Fibroblast of upper back skin (primary cell): ENCODE data around the gene FAM135A.
"Not testable (repeated sequence)": the region's sequence is repeated elsewhere in the genome, so short reads cannot be mapped to it uniquely, and the experiment has no call there.

Experiments
- DNase-seq: peaks from one replicate; pipeline ENCODE4 v3.0.0-alpha.2; 2013

Gene FAM135A

DNA sequence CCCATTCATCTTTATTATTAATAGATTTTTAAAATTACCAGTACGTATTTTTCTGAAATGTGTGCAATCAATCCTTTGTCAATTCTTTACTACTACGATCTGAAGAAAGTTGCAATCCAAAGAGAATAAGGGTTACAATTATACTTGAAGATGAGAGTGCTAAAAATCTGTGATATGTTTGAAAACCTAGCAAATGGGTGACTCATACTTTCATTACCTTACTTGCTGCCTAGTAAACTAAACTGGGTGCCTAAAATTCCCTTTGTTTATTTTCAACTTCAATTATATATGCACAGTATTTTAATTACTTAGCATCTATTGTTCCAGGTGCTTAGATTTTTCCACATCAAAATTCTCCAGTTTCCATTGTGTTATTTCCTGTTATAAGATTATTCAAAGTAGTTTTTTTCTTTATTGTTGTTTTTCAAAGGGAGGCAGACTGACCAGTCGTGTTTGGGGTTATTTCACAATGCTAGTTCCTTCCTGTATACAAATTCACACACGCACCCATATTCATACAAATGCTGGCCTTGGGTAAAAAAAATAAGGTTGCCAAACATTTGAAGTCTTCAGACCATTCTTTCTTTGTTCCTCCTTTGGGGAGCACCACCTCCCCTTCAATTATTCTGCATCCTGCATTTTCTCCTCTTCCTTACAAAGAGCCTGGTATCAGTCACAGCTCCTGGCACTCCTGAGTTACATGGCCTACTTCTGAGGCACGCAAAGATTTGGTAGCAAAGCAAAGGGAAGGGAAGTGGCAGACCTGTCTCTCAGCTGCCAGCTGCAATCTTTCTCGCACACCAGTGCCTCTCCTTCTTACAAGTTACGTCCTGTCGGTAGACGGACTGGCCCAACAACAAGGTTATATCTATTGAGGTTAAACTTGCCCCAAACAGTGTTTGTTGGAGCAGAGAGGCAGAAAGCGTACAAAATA is 16.2 kb upstream of the FAM135A start:
- DNase-seq: no peak

GRCh38 chr6:70398783-70399728 is 14.3 kb upstream of the FAM135A start:
- peak; percentile 7 for DNase-seq

- no peak for DNase-seq
Measured at GRCh38 chr6:70404658-70405057, 8.7 kb upstream of the FAM135A start.

- no peak for DNase-seq
Measured at GRCh38 chr6:70409216-70409615, 4.1 kb upstream of the FAM135A start.

DNA sequence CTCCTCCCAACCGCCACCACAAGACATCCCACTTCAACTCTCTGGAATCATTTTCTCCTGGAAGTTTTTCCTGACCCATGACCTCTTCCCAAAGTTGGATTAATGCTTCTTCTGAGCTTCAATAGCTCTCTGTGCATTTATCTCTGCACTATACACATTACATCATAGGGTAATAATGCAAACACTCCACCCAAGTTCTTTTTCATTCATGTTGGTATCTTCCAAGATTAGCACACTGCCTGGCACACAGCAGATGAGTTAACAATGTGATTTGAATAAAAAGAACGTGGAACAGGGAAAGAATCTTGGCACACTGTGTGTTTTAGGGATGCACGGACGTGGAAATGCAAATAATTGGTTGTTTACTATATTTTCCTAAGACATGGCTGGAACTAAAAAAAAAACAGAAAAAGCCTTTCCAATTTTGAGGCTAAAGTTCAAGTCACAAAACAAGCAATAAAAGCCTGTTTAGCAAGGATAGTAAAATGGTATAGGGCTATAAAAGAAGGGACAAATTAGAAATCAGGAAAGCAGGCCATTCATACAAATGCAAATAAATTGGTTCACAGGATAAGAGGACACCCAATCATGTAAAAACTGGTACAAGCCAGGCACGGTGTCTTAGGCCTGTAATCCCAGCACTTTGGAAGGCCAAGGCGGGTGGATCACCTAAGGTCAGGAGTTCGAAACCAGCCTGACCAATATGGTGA is 1.6 kb upstream of the FAM135A start:
- no peak for DNase-seq

GRCh38 chr6:70412252-70413113 is 825 bp upstream of the FAM135A start:
- no peak for DNase-seq

GRCh38 chr6:70413992-70414494 is 735 bp downstream of the FAM135A start:
- DNase-seq: peak; percentile 10

GRCh38 chr6:70414813-70415212 is 1.5 kb downstream of the FAM135A start:
- DNase-seq: no peak

- no peak for DNase-seq
Measured at GRCh38 chr6:70415247-70415646, 1.9 kb downstream of the FAM135A start.

- DNase-seq: peak; percentile 4
Measured at GRCh38 chr6:70415660-70416059, 2.4 kb downstream of the FAM135A start.

GRCh38 chr6:70421509-70421908 is 8.2 kb downstream of the FAM135A start:
- DNase-seq: no peak

GRCh38 chr6:70423189-70424134 is 10.2 kb downstream of the FAM135A start:
- no peak for DNase-seq

DNA sequence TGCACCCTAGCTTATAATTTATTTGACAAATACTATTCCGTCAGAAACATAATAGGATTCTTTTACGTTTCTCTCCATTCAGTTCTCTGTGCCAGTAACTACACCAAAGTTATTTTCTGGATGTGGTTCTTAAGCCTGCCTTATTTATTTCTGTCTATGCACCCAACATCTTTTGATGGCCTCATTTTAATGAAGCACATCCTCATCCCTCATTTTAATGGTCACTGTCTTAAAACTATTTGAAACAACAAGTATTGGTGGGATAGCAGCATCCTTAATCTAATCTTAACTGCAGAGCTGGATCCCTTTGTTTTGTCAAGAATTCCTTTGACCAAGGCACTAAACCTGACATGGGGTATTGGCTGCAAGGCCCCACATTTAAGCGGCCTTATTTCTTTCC is 11.0 kb downstream of the FAM135A start:
- DNase-seq: no peak

- no peak for DNase-seq
Measured at GRCh38 chr6:70436320-70436719, 23.0 kb downstream of the FAM135A start.

DNA sequence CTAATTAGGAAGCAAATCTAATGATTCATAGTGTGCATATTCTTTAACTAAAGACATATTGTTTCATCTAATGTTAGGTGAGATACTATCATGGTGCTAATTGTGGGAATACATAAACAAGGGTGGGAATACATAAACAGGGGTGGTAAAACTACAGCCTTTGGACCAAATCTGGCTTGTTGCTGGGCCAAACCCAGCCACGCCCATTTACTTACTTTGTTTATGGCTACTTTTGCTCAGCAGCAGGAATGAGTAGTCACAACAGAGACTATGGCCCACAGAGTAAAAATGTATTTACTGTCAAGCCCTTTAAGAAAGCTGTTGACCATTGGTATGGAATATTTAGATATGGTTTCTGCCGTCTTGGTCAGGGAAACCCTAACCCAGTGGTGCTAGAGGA is 31.7 kb downstream of the FAM135A start:
- DNase-seq: no peak

DNA sequence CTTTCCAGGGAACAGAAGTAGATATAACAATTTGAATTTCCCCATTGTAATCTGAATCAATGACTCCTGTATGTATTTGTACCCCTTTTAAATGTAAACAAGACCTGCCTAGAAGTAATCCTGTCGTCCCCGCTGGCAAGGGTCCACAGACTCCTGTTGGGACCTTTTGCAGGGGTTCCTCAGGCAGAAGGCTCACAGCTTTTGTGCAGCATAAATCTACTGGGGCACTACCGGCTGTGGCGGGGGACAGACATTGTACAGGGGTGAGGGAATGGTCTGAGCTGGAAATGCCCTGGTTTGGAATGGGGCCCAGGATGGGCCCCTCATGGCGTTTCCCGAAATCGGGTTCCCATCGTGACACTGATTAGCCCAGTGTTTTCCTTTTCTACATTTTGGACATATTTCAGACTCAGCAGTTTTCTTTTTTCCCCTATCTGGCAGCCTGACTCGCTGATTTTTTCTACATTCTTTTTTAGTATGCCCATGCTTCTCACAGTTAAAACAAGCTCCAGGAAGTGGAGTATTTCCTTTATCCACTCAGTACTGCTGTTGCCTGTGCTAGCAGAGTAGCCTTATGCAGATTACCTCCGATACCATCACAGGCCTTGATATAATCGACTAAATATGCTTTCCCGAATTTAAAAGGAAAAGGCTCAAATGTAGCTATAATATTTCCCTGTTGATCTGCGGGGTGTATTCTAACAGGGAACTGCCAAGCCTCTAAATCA is 34.2 kb downstream of the FAM135A start:
- not testable (repeated sequence) for DNase-seq

- DNase-seq: not testable (repeated sequence)
Measured at GRCh38 chr6:70453899-70454298, 40.6 kb downstream of the FAM135A start.

- no peak for DNase-seq
Measured at GRCh38 chr6:70456735-70457134, 43.4 kb downstream of the FAM135A start.

- DNase-seq: no peak
Measured at GRCh38 chr6:70459235-70459634, 45.9 kb downstream of the FAM135A start.

- DNase-seq: not testable (repeated sequence)
Measured at GRCh38 chr6:70459699-70460098, 46.4 kb downstream of the FAM135A start.
